ENCODE measurements around the gene ADPRHL1.

GRCh38 chr13:113460599-113460998 is 7.3 kb upstream of the ADPRHL1 start:
- TF ChIP-seq CTCF (IDR thresholded peaks at IDR 0.05) = no peak
- TF ChIP-seq POLR2A (IDR thresholded peaks at IDR 0.05) = no peak
